ENCODE results near the gene PANX3. TPM values are rescaled to one million over a fixed set of nuclear protein-coding genes. Genes with fewer than 3 reads are reported as not detected.

The PANX3 gene
- total and polyA plus RNA-seq, 2 of the 13 experiments (the other 11 are each of a cell fraction or from before 2014, with no cell fraction given), result not detected

DNA sequence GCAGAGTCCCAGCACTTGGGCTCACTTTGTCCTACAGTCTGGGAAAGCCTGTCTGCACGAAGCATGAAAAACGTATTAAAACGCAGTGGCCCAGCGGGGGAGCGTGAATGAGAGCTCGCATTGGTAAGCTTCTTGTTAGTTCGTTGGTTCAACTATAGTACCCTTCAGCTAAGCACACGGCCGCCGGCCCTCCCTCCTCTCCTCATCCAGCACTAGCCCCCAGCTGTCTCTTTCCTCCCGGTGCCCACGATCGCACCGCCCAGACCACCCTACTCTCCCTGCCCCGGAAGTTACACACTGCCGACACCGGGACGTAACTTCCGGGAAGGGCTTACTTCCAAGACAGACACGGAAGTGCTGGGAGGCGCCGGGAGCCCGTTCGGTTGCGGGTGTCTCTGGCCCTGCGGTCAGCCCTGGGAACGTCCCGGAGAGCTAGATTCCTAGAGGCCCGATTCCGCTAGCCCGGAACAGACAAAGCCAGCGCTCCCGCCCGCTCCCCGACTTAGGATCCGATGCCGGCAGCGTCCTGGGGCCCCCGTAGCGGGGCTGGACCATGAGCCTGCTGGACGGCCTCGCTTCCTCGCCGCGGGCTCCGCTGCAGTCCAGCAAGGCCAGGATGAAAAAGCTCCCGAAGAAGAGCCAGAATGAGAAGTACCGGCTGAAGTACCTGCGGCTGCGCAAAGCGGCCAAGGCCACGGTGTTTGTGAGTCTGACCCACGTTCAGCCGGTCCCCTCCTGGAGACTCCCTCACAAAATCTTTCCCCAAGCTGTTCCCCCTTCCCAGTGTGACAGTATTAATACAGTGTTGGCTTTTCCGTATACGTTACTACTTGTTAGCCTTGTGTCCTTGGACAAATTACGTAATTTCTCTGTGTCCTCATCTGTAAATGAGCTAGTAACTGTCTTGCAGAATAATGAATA, 11.6 kb downstream of the PANX3 start, which contains the start of gene TBRG1 (continued):
- TF ChIP-seq, protein P1, sequence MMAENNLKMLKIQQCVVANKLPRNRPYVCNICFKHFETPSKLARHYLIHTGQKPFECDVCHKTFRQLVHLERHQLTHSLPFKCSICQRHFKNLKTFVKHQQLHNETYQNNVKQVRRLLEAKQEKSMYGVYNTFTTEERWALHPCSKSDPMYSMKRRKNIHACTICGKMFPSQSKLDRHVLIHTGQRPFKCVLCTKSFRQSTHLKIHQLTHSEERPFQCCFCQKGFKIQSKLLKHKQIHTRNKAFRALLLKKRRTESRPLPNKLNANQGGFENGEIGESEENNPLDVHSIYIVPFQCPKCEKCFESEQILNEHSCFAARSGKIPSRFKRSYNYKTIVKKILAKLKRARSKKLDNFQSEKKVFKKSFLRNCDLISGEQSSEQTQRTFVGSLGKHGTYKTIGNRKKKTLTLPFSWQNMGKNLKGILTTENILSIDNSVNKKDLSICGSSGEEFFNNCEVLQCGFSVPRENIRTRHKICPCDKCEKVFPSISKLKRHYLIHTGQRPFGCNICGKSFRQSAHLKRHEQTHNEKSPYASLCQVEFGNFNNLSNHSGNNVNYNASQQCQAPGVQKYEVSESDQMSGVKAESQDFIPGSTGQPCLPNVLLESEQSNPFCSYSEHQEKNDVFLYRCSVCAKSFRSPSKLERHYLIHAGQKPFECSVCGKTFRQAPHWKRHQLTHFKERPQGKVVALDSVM (CRISPR knock-in tag; IDR thresholded peaks at IDR 0.05), result no peak
- TF ChIP-seq, protein P2, sequence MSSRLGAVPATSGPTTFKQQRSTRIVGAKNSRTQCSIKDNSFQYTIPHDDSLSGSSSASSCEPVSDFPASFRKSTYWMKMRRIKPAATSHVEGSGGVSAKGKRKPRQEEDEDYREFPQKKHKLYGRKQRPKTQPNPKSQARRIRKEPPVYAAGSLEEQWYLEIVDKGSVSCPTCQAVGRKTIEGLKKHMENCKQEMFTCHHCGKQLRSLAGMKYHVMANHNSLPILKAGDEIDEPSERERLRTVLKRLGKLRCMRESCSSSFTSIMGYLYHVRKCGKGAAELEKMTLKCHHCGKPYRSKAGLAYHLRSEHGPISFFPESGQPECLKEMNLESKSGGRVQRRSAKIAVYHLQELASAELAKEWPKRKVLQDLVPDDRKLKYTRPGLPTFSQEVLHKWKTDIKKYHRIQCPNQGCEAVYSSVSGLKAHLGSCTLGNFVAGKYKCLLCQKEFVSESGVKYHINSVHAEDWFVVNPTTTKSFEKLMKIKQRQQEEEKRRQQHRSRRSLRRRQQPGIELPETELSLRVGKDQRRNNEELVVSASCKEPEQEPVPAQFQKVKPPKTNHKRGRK (CRISPR knock-in tag; IDR thresholded peaks at IDR 0.05), result no peak
- TF ChIP-seq MIER3 (CRISPR knock-in tag; IDR thresholded peaks at IDR 0.05; ENCODE audit: borderline replicate concordance) (no peak), ZNF816 (CRISPR knock-in tag; IDR thresholded peaks at IDR 0.05; ENCODE audit: borderline replicate concordance) (peak; percentile 67; the same call in 1 of the 2 replicates), KDM5A (IDR thresholded peaks at IDR 0.05; ENCODE audit: borderline replicate concordance, low read length) (peak; percentile 67; the same call in 1 of the 2 replicates), ZNF235 (CRISPR knock-in tag; IDR thresholded peaks at IDR 0.05; ENCODE audit: borderline replicate concordance) (peak; percentile 49; the same call in 1 of the 2 replicates), NAIF1 (CRISPR knock-in tag; IDR thresholded peaks at IDR 0.05; ENCODE audit: borderline replicate concordance) (no peak; the same call in 1 of the 2 replicates), POLR2G (IDR thresholded peaks at IDR 0.05; ENCODE audit: low read depth, low read length) (peak; percentile 98), ZNF136 (CRISPR knock-in tag; IDR thresholded peaks at IDR 0.05; ENCODE audit: low read depth) (peak; percentile 98)
- TF ChIP-seq, protein P3, sequence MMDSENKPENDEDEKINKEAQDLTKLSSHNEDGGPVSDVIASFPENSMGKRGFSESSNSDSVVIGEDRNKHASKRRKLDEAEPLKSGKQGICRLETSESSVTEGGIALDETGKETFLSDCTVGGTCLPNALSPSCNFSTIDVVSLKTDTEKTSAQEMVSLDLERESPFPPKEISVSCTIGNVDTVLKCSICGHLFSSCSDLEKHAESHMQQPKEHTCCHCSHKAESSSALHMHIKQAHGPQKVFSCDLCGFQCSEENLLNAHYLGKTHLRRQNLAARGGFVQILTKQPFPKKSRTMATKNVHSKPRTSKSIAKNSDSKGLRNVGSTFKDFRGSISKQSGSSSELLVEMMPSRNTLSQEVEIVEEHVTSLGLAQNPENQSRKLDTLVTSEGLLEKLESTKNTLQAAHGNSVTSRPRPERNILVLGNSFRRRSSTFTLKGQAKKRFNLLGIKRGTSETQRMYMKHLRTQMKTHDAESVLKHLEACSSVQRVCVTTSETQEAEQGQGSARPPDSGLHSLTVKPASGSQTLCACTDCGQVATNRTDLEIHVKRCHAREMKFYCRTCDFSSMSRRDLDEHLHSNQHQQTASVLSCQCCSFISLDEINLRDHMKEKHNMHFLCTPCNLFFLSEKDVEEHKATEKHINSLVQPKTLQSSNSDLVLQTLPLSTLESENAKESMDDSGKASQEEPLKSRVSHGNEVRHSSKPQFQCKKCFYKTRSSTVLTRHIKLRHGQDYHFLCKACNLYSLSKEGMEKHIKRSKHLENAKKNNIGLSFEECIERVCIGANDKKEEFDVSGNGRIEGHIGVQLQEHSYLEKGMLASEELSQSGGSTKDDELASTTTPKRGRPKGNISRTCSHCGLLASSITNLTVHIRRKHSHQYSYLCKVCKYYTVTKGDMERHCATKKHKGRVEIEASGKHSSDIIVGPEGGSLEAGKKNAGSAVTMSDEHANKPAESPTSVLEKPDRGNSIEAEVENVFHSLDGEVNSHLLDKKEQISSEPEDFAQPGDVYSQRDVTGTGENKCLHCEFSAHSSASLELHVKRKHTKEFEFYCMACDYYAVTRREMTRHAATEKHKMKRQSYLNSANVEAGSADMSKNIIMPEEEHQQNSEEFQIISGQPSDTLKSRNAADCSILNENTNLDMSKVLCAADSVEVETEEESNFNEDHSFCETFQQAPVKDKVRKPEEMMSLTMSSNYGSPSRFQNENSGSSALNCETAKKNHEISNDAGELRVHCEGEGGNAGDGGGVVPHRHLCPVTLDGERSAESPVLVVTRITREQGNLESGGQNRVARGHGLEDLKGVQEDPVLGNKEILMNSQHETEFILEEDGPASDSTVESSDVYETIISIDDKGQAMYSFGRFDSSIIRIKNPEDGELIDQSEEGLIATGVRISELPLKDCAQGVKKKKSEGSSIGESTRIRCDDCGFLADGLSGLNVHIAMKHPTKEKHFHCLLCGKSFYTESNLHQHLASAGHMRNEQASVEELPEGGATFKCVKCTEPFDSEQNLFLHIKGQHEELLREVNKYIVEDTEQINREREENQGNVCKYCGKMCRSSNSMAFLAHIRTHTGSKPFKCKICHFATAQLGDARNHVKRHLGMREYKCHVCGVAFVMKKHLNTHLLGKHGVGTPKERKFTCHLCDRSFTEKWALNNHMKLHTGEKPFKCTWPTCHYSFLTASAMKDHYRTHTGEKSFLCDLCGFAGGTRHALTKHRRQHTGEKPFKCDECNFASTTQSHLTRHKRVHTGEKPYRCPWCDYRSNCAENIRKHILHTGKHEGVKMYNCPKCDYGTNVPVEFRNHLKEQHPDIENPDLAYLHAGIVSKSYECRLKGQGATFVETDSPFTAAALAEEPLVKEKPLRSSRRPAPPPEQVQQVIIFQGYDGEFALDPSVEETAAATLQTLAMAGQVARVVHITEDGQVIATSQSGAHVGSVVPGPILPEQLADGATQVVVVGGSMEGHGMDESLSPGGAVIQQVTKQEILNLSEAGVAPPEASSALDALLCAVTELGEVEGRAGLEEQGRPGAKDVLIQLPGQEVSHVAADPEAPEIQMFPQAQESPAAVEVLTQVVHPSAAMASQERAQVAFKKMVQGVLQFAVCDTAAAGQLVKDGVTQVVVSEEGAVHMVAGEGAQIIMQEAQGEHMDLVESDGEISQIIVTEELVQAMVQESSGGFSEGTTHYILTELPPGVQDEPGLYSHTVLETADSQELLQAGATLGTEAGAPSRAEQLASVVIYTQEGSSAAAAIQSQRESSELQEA (CRISPR knock-in tag; IDR thresholded peaks at IDR 0.05; ENCODE audit: not compliant biosample characterization), result peak; percentile 95
